ENCODE data around the gene SLC19A1.

GRCh38 chr21:45516671-45517151 lies 25.5 kb downstream of the SLC19A1 start:
- TF ChIP-seq CTCF (IDR thresholded peaks at IDR 0.05) (no peak), POLR2AphosphoS5 (IDR thresholded peaks at IDR 0.05) (no peak), EP300 (IDR thresholded peaks at IDR 0.05) (no peak), POLR2A (IDR thresholded peaks at IDR 0.05) (no peak)
